ENCODE data around the gene CAMTA2. TPM values are rescaled to one million over a fixed set of nuclear protein-coding genes. Genes with fewer than 3 reads are reported as not detected.

CAMTA2 gene
- total and polyA plus RNA-seq, 9 of the 15 experiments (the other 6 are each of a cell fraction or from before 2014, with no cell fraction given), result 0.24 to 25.1 (median 6.3) TPM

- TF ChIP-seq FOXO4 (CRISPR knock-in tag; IDR thresholded peaks at IDR 0.05) (no peak), EHMT2 (IDR thresholded peaks at IDR 0.05) (no peak), ZNF408 (CRISPR knock-in tag; IDR thresholded peaks at IDR 0.05; ENCODE audit: low read depth) (no peak), NR4A1 (CRISPR knock-in tag; IDR thresholded peaks at IDR 0.05) (no peak), NR4A1 (tag; IDR thresholded peaks at IDR 0.05) (no peak), DMBX1 (CRISPR knock-in tag; IDR thresholded peaks at IDR 0.05; ENCODE audit: borderline replicate concordance) (0 out of 2 replicates have a peak, but pooled peaks have one; percentile 62), NONO (IDR thresholded peaks at IDR 0.05; ENCODE audit: low read depth in 2 of 2, low read length in 1 of 2) (no peak), POLR2AphosphoS2 (IDR thresholded peaks at IDR 0.05; ENCODE audit: low read length) (no peak), TAF7 (tag; IDR thresholded peaks at IDR 0.05) (peak; percentile 8; the same call in 1 of the 2 replicates), HINFP (tag; conservative IDR thresholded peaks at IDR 0.05; ENCODE audit: low read depth) (no peak), TFAP4 (CRISPR knock-in tag; IDR thresholded peaks at IDR 0.05; ENCODE audit: borderline replicate concordance) (0 out of 2 replicates have a peak, but pooled peaks have one; percentile 7), ZBTB33 (CRISPR knock-in tag; IDR thresholded peaks at IDR 0.05) (no peak), TRIM28 (IDR thresholded peaks at IDR 0.05) (no peak), ASH1L (IDR thresholded peaks at IDR 0.05; ENCODE audit: borderline replicate concordance, low read depth, partially characterized antibody) (peak; percentile 99), HDGF (IDR thresholded peaks at IDR 0.05) (no peak), PHB (CRISPR knock-in tag; IDR thresholded peaks at IDR 0.05) (no peak), MECOM (CRISPR knock-in tag; IDR thresholded peaks at IDR 0.05) (no peak), ZNF586 (CRISPR knock-in tag; conservative IDR thresholded peaks at IDR 0.05) (no peak), ARID3B (CRISPR knock-in tag; IDR thresholded peaks at IDR 0.05; ENCODE audit: borderline replicate concordance) (no peak), ZBTB26 (CRISPR knock-in tag; IDR thresholded peaks at IDR 0.05) (no peak)
Observed at GRCh38 chr17:4966844-4967538, 20.5 kb downstream of the CAMTA2 start (continued).
